ENCODE measurements around the gene ARNT2.

Gene ARNT2

GRCh38 chr15:80492874-80493273, 88.7 kb downstream of the ARNT2 start:
- H3K9me3 Mint-ChIP-seq: no peaks in the 10 kb centered on the region
- peaks cover 2% of the 10 kb centered on the region for H3K4me1 Mint-ChIP-seq (ENCODE audit: low read depth)
- H3K4me3 Mint-ChIP-seq: no peak overlapping the region
- no peaks in the 10 kb centered on the region for H3K36me3 Mint-ChIP-seq (ENCODE audit: low read depth)
- H3K27me3 Mint-ChIP-seq: peaks cover 12% of the 10 kb centered on the region
- H3K27ac Mint-ChIP-seq: no peak overlapping the region
- DNase-seq: no peak

GRCh38 chr15:80494351-80494751, 90.2 kb downstream of the ARNT2 start:
- H3K36me3 Mint-ChIP-seq (ENCODE audit: low read depth): no peaks in the 10 kb centered on the region
- H3K4me1 Mint-ChIP-seq (ENCODE audit: low read depth): no peaks in the 10 kb centered on the region
- DNase-seq: no peak
- H3K4me3 Mint-ChIP-seq: no peak overlapping the region
- H3K9me3 Mint-ChIP-seq: no peaks in the 10 kb centered on the region
- H3K27me3 Mint-ChIP-seq: peaks cover 12% of the 10 kb centered on the region
- H3K27ac Mint-ChIP-seq: no peak overlapping the region

GRCh38 chr15:80494756-80495155, 90.6 kb downstream of the ARNT2 start:
- Mint-ChIP-seq H3K27ac (no peak overlapping the region), H3K4me1 (ENCODE audit: low read depth) (no peaks in the 10 kb centered on the region), H3K36me3 (ENCODE audit: low read depth) (no peaks in the 10 kb centered on the region), H3K9me3 (no peaks in the 10 kb centered on the region), H3K27me3 (peaks cover 11% of the 10 kb centered on the region), H3K4me3 (no peak overlapping the region)
- DNase-seq: no peak

DNA sequence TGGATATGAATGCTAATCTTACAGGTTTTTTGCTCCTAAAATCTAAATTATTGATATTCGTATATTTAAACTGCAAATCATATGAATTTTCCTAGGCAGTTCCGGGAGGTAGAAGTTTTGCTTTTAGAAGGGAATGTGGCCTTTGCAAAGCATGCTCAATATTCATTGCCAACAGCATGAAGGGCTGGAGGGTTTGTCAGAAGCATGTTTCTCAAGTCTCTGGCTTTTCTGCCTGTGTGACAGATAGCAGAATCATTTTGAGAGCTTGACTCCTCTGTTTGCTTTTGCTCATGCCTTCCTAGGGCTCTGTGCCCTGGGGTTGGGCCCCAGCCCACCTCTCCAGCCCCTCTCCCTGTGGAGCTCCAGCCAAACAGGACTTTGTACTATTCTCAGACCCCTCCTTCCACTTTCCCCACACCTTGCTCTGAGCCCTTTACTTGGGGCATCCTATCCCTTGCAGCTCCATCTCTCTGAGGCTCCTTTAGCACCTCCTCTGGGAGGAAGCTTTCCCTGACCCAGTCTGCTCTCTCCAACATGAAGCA, 91.3 kb downstream of the ARNT2 start:
- Mint-ChIP-seq H3K27ac (no peak overlapping the region), H3K36me3 (ENCODE audit: low read depth) (no peaks in the 10 kb centered on the region), H3K9me3 (no peaks in the 10 kb centered on the region), H3K4me1 (ENCODE audit: low read depth) (no peaks in the 10 kb centered on the region), H3K27me3 (peaks cover 6% of the 10 kb centered on the region), H3K4me3 (no peak overlapping the region)
- no peak for DNase-seq

DNA sequence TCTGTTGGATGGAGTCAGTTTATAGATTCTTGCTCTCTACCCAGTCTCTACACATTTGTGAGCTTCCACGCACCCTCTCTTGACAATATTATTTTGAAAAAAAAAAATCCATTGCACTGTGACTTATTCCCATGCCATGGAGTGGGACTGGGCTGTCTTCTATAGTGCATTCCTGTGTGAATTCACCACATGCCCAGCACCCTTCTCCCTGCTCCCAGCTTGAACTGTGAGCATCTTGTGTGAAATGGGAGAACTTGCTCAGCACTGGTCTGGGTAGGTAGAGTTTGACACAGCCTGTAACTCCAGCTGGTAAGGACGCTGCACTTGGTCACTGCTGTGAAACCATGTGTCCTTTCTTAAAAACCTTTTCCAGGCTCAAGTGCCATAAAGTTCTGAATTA, 91.9 kb downstream of the ARNT2 start:
- Mint-ChIP-seq H3K9me3 (no peaks in the 10 kb centered on the region), H3K27ac (no peak overlapping the region), H3K27me3 (peaks cover 6% of the 10 kb centered on the region), H3K4me1 (ENCODE audit: low read depth) (no peaks in the 10 kb centered on the region), H3K36me3 (ENCODE audit: low read depth) (no peaks in the 10 kb centered on the region), H3K4me3 (no peak overlapping the region)
- DNase-seq: no peak

DNA sequence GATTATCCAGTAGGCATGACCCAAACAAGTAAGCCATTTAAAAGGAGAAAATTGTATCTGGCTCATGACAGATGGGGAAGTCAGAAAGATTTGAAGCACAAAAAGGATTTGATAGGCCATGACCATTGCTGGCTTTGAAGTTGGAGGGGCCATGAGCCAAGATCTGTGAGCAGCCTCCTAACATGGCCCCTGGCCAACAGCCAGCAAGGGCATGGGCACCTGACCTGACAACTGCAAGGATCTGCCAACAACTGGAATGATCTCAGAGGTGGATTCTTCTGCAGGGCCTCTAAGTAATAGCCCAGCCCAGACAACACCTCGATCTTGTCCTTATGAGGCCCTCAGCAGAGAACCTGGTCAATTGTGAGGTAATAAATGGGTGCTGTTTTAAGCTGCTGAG, 93.0 kb downstream of the ARNT2 start:
- no peaks in the 10 kb centered on the region for H3K36me3 Mint-ChIP-seq (ENCODE audit: low read depth)
- no peak overlapping the region for H3K4me3 Mint-ChIP-seq
- DNase-seq: no peak
- peaks cover 9% of the 10 kb centered on the region for H3K27me3 Mint-ChIP-seq
- H3K4me1 Mint-ChIP-seq (ENCODE audit: low read depth): no peaks in the 10 kb centered on the region
- no peak overlapping the region for H3K27ac Mint-ChIP-seq
- H3K9me3 Mint-ChIP-seq: no peaks in the 10 kb centered on the region

- H3K9me3 Mint-ChIP-seq: no peaks in the 10 kb centered on the region
- H3K4me1 Mint-ChIP-seq (ENCODE audit: low read depth): no peaks in the 10 kb centered on the region
- H3K36me3 Mint-ChIP-seq (ENCODE audit: low read depth): no peaks in the 10 kb centered on the region
- no peak overlapping the region for H3K4me3 Mint-ChIP-seq
- H3K27ac Mint-ChIP-seq: no peak overlapping the region
- peaks cover 15% of the 10 kb centered on the region for H3K27me3 Mint-ChIP-seq
- no peak for DNase-seq
These were observed 94.5 kb downstream of the ARNT2 start for GRCh38 chr15:80498652-80499051.

DNA sequence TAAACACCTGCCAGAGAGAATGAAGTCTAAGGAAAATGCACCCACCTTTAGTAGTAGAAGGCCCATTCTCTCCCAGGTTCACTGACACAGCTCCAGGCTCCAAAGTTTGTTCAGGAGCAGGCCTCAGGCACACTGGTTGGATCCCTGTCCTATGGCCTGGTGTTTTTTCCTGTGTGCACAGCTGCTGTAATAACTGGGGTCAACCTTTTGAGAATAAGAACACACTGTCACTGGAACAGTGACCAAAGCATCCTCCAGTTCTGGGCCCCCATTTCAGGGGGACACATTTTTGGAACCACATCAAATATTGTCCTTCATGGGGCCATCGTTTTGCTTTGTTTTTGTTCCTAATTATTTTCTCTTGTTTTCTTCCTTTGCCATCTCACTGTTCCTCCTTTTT, 95.8 kb downstream of the ARNT2 start:
- Mint-ChIP-seq H3K36me3 (ENCODE audit: low read depth) (no peaks in the 10 kb centered on the region), H3K27ac (no peak overlapping the region), H3K27me3 (peaks cover 15% of the 10 kb centered on the region), H3K9me3 (no peaks in the 10 kb centered on the region), H3K4me1 (ENCODE audit: low read depth) (no peaks in the 10 kb centered on the region), H3K4me3 (no peak overlapping the region)
- DNase-seq: no peak

GRCh38 chr15:80501476-80501875, 97.3 kb downstream of the ARNT2 start:
- H3K27ac Mint-ChIP-seq: no peak overlapping the region
- H3K36me3 Mint-ChIP-seq (ENCODE audit: low read depth): no peaks in the 10 kb centered on the region
- H3K27me3 Mint-ChIP-seq: peaks cover 12% of the 10 kb centered on the region
- no peak overlapping the region for H3K4me3 Mint-ChIP-seq
- H3K9me3 Mint-ChIP-seq: no peaks in the 10 kb centered on the region
- DNase-seq: no peak
- H3K4me1 Mint-ChIP-seq (ENCODE audit: low read depth): no peaks in the 10 kb centered on the region

GRCh38 chr15:80502782-80503181, 98.6 kb downstream of the ARNT2 start:
- Mint-ChIP-seq H3K4me3 (no peak overlapping the region), H3K27ac (no peak overlapping the region), H3K36me3 (ENCODE audit: low read depth) (no peaks in the 10 kb centered on the region), H3K27me3 (peaks cover 12% of the 10 kb centered on the region), H3K9me3 (no peaks in the 10 kb centered on the region), H3K4me1 (ENCODE audit: low read depth) (no peaks in the 10 kb centered on the region)
- DNase-seq: no peak

GRCh38 chr15:80503319-80503952, 99.3 kb downstream of the ARNT2 start:
- Mint-ChIP-seq H3K4me3 (no peak overlapping the region), H3K36me3 (ENCODE audit: low read depth) (no peaks in the 10 kb centered on the region), H3K27me3 (peaks cover 12% of the 10 kb centered on the region), H3K27ac (no peak overlapping the region), H3K4me1 (ENCODE audit: low read depth) (no peaks in the 10 kb centered on the region), H3K9me3 (no peaks in the 10 kb centered on the region)
- DNase-seq: no peak

- Mint-ChIP-seq H3K36me3 (ENCODE audit: low read depth) (no peaks in the 10 kb centered on the region), H3K27ac (no peak overlapping the region), H3K9me3 (no peaks in the 10 kb centered on the region), H3K4me1 (ENCODE audit: low read depth) (peaks cover 6% of the 10 kb centered on the region), H3K4me3 (no peak overlapping the region), H3K27me3 (peaks cover 12% of the 10 kb centered on the region)
- no peak for DNase-seq
These were observed 100.7 kb downstream of the ARNT2 start for GRCh38 chr15:80504931-80505330.

DNA sequence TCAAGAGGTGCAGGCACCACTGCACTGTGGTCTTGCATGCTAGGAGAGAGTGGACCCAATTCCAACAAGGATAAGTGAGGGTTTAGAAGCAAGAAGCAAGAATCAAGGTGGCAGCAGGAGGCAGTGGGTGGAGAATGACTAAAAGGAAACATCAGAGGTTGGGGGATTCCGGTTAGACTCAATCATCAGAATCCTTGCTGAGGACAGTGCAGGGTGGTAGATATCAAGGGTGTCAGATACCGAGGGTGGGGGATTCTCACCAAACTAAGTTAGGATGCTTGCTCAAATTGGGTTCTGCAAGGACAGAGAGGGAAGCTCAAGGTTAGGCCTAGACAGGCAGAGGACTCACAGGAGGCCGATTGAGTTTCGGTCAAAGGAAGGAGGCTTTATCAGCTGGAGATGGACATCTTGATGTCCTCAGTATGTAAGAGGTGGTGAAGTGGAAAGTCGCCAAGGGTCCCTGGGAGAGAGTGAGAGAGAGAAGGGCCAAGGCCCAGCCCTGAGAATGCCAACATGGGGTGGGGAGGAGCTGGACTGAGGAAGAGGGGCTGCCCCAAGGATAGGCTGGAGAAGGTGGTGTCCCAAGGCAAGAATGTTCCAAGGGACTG, 102.2 kb downstream of the ARNT2 start:
- no peak for DNase-seq
- Mint-ChIP-seq H3K9me3 (no peaks in the 10 kb centered on the region), H3K36me3 (ENCODE audit: low read depth) (no peaks in the 10 kb centered on the region), H3K4me1 (ENCODE audit: low read depth) (peaks cover 10% of the 10 kb centered on the region), H3K4me3 (no peak overlapping the region), H3K27me3 (peaks cover 16% of the 10 kb centered on the region), H3K27ac (no peak overlapping the region)

DNA sequence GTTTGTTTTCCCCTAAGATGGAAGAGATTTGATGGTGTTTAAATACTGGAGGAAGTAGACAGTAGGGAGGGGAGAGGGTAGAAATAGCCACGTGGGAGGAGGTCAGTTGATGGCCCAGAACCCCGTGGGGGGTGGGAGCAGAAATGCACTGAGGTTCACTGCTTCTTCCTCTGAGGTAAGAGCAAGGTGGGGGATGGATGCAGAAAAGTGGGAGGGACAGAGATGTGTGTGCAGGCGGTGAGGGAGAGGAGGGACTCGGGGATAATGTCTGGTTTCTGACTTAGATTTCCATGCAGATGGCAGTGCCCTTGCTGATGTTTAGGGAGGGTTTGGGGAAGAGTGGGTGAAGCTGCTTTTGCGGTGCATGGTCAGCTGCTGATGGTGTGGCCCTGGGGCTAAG, 102.9 kb downstream of the ARNT2 start:
- no peak overlapping the region for H3K4me3 Mint-ChIP-seq
- no peak overlapping the region for H3K27ac Mint-ChIP-seq
- peaks cover 10% of the 10 kb centered on the region for H3K4me1 Mint-ChIP-seq (ENCODE audit: low read depth)
- peaks cover 17% of the 10 kb centered on the region for H3K27me3 Mint-ChIP-seq
- no peaks in the 10 kb centered on the region for H3K9me3 Mint-ChIP-seq
- H3K36me3 Mint-ChIP-seq (ENCODE audit: low read depth): no peaks in the 10 kb centered on the region
- no peak for DNase-seq

DNA sequence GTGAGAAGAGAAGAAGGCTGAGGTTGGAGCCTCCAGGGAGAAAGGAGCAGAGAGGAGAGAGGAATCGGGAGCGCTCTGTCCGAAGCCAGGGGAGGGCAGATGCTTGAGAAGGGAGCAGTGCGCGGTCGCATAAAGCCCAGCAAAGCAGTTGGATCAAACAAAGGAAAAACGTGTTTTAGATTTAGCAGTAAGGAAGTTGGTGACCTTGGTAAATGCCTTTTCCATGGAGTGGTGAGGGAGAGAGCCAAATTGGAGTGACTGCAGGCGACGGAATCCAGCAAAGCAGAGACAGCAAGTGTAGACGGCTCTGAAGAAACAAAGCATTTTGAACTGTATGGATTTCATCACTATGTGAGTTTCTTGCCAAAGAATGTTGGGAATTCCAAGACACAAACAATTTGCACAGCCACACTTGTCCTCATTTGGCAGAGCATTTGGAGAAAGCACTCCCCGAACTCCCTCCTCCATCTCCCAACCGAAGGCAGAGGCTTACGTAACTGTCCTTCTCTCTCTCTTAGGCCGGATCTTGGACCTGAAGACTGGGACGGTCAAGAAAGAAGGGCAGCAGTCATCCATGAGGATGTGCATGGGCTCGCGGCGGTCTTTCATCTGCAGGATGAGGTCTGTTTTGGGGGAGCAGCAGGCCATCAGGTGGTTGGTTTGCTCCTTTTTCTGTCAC, 103.6 kb downstream of the ARNT2 start:
- peaks cover 10% of the 10 kb centered on the region for H3K27me3 Mint-ChIP-seq
- H3K4me3 Mint-ChIP-seq: no peak overlapping the region
- H3K4me1 Mint-ChIP-seq (ENCODE audit: low read depth): peaks cover 10% of the 10 kb centered on the region
- no peak for DNase-seq
- H3K27ac Mint-ChIP-seq: no peak overlapping the region
- no peaks in the 10 kb centered on the region for H3K36me3 Mint-ChIP-seq (ENCODE audit: low read depth)
- no peaks in the 10 kb centered on the region for H3K9me3 Mint-ChIP-seq

Measured in activated T-cell treated with anti-CD3 and anti-CD28 coated beads, Interleukin-2, amount 50 U/mL, for 24 hours (primary cell).